KMS-11 (cell line): ENCODE measurements around the gene CCL26.
"Not testable (repeated sequence)": the region's sequence is repeated elsewhere in the genome, so short reads cannot be mapped to it uniquely, and the experiment has no call there.

Experiments
- H2AFZ ChIP-seq: fragments of 200-600 bp; sonication (generic); 2 replicates; pipeline ENCODE4 v1.6.1; 2016; ENCODE audit warnings: antibody characterized with exemption, mixed run types, low read depth
- H3K27ac ChIP-seq: fragments of 200-600 bp; sonication (generic); 2 replicates; pipeline ENCODE4 v1.6.1; 2016; ENCODE audit warnings: mild to moderate bottlenecking, mixed run types
- H3K27me3 ChIP-seq: fragments of 200-600 bp; sonication (generic); 2 replicates; pipeline ENCODE4 v1.6.1; 2017; ENCODE audit warnings: mild to moderate bottlenecking, low read depth, mixed run types, moderate library complexity; ENCODE audit not compliant: insufficient read depth
- H3K36me3 ChIP-seq: fragments of 200-600 bp; sonication (generic); 2 replicates; pipeline ENCODE4 v1.6.1; 2017; ENCODE audit warnings: mild to moderate bottlenecking, mixed run types; ENCODE audit not compliant: insufficient read depth
- H3K4me1 ChIP-seq: fragments of 200-600 bp; sonication (generic); 2 replicates; pipeline ENCODE4 v1.6.1; 2016; ENCODE audit warnings: mild to moderate bottlenecking, low read depth, mixed run types; ENCODE audit not compliant: poor library complexity, severe bottlenecking
- H3K4me2 ChIP-seq: fragments of 200-600 bp; sonication (generic); 2 replicates; pipeline ENCODE4 v1.7.0; 2016; ENCODE audit warnings: mild to moderate bottlenecking, mixed run types
- H3K4me3 ChIP-seq: fragments of 200-600 bp; sonication (generic); IDR thresholded peaks from 2 replicates; pipeline ENCODE4 v1.6.1; 2017; ENCODE audit warnings: low read depth, low read length, mixed read lengths; ENCODE audit not compliant: insufficient read depth
- H3K79me2 ChIP-seq: fragments of 200-600 bp; sonication (generic); 2 replicates; pipeline ENCODE4 v1.6.1; 2016; ENCODE audit warnings: low read depth, mixed run types; ENCODE audit not compliant: insufficient read depth
- H3K9ac ChIP-seq: fragments of 200-600 bp; sonication (generic); 2 replicates; pipeline ENCODE4 v1.6.1; 2016; ENCODE audit warnings: mild to moderate bottlenecking, mixed run types
- H4K20me1 ChIP-seq: fragments of 200-600 bp; sonication (generic); 2 replicates; pipeline ENCODE4 v1.6.1; 2016; ENCODE audit warnings: mild to moderate bottlenecking, mixed run types; ENCODE audit not compliant: insufficient read depth
- CTCF ChIP-seq: fragments of 200-600 bp; sonication (generic); conservative IDR thresholded peaks from 2 replicates; pipeline ENCODE4 v1.6.1; 2017; ENCODE audit warnings: low read depth, mild to moderate bottlenecking, antibody characterized with exemption, low read length, moderate library complexity, mixed read lengths

Gene CCL26

GRCh38 chr7:75725306-75725705 is 46.7 kb downstream of the CCL26 start:
- no peaks in the 10 kb centered on the region for H4K20me1 ChIP-seq
- TF ChIP-seq CTCF, result no peak
- H3K4me3 ChIP-seq, result no peak overlapping the region
- peaks cover 16% of the 10 kb centered on the region for H3K4me1 ChIP-seq
- no peaks in the 10 kb centered on the region for H3K36me3 ChIP-seq
- no peak overlapping the region for H3K9ac ChIP-seq
- no peak overlapping the region for H3K4me2 ChIP-seq
- H2AFZ ChIP-seq, result no peak overlapping the region
- H3K27ac ChIP-seq, result no peak overlapping the region
- no peaks in the 10 kb centered on the region for H3K27me3 ChIP-seq
- no peaks in the 10 kb centered on the region for H3K79me2 ChIP-seq

DNA sequence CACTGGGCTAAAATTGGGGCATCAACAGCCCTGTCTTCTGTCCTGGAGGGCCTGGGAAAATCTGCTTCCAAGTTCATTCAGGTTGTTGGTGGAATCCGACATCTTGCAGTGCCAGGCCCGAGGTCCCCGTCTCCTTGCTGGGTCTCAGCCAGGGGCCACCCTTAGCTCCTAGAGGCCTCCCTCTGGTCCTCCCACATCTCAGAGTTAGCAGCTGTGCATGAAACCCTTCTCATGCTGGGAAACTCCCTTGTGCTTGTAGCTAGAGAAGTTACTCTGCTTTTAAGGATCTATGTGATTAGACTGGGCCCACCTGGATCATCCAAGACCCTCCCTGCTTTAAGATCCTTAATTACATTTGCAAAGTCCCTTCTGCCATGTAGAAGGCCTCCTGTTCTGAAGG is 48.6 kb downstream of the CCL26 start:
- no peak overlapping the region for H3K9ac ChIP-seq
- no peak overlapping the region for H3K4me3 ChIP-seq
- H3K36me3 ChIP-seq, result no peaks in the 10 kb centered on the region
- H2AFZ ChIP-seq, result no peak overlapping the region
- no peak for TF ChIP-seq CTCF
- no peaks in the 10 kb centered on the region for H3K79me2 ChIP-seq
- H3K4me2 ChIP-seq, result no peak overlapping the region
- no peaks in the 10 kb centered on the region for H4K20me1 ChIP-seq
- peaks cover 13% of the 10 kb centered on the region for H3K4me1 ChIP-seq
- H3K27me3 ChIP-seq, result no peaks in the 10 kb centered on the region
- H3K27ac ChIP-seq, result no peak overlapping the region

GRCh38 chr7:75722373-75722772 is 49.6 kb downstream of the CCL26 start:
- Histone ChIP-seq H3K27me3 (no peaks in the 10 kb centered on the region), H3K4me2 (no peak overlapping the region), H3K27ac (no peak overlapping the region), H3K4me1 (peaks cover 2% of the 10 kb centered on the region), H4K20me1 (no peaks in the 10 kb centered on the region), H3K36me3 (no peaks in the 10 kb centered on the region), H2AFZ (no peak overlapping the region), H3K79me2 (no peaks in the 10 kb centered on the region), H3K4me3 (no peak overlapping the region), H3K9ac (no peak overlapping the region)
- TF ChIP-seq CTCF, result no peak

DNA sequence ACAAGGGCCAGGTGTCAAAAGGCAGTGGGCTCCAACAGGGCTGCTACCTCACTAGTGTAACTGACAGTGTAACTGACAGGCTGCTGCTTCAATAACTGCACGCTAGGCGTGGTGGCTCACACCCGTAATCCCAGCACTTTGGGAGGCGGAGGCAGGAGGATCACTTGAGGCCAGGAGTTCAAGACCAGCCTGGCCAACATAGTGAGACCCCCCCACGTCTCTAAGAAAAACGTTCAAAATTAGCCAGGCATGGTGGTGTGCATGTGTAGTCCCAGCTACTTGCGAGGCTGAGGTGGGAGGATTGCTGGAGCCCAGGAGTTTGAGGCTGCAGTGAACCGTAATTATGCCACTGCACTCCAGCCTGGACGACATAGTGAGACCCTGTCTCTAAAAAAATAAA is 50.1 kb downstream of the CCL26 start:
- H3K4me1 ChIP-seq, H3K4me3 ChIP-seq, H3K9ac ChIP-seq, H3K4me2 ChIP-seq, H3K79me2 ChIP-seq, H4K20me1 ChIP-seq, H3K36me3 ChIP-seq, H3K27me3 ChIP-seq, H3K27ac ChIP-seq, H2AFZ ChIP-seq: not testable (repeated sequence)

GRCh38 chr7:75721426-75721825 is 50.6 kb downstream of the CCL26 start:
- Histone ChIP-seq H3K4me1 (no peaks in the 10 kb centered on the region), H4K20me1 (no peaks in the 10 kb centered on the region), H3K36me3 (no peaks in the 10 kb centered on the region), H3K9ac (no peak overlapping the region), H3K79me2 (no peaks in the 10 kb centered on the region), H3K27ac (no peak overlapping the region), H2AFZ (no peak overlapping the region), H3K4me3 (no peak overlapping the region), H3K27me3 (no peaks in the 10 kb centered on the region), H3K4me2 (no peak overlapping the region)
- TF ChIP-seq CTCF, result no peak
